Adrenal gland (tissue), 5 donors: ENCODE results near the gene BTBD1.

ENCODE experiments used
- POLR2A ChIP-seq, 2 donors: fragments of 450-650 bp; IDR thresholded peaks; one replicate each; pipeline ENCODE4 v1.6.1; 2017; ENCODE audit warnings: antibody characterized with exemption in 2 of 2, mild to moderate bottlenecking in 2 of 2, moderate library complexity in 1 of 2
- TF ChIP-seq, protein P1 (sequence below), 6 experiments: fragments of 450-650 bp in 4 of 6; fragments of 200-600 bp in 2 of 6; sonication (generic) in 1 of 6; IDR thresholded peaks; 1 replicate in 5 of 6; 2 replicates in 1 of 6; pipeline versions ENCODE4 v1.5.1 to v1.8.0; 2016 to 2021; ENCODE audit warnings: antibody characterized with exemption in 6 of 6, mild to moderate bottlenecking in 2 of 6, moderate library complexity in 1 of 6
- donor health status: DM: no; HTN: no; CAD: no.

- TF ChIP-seq, protein P1, sequence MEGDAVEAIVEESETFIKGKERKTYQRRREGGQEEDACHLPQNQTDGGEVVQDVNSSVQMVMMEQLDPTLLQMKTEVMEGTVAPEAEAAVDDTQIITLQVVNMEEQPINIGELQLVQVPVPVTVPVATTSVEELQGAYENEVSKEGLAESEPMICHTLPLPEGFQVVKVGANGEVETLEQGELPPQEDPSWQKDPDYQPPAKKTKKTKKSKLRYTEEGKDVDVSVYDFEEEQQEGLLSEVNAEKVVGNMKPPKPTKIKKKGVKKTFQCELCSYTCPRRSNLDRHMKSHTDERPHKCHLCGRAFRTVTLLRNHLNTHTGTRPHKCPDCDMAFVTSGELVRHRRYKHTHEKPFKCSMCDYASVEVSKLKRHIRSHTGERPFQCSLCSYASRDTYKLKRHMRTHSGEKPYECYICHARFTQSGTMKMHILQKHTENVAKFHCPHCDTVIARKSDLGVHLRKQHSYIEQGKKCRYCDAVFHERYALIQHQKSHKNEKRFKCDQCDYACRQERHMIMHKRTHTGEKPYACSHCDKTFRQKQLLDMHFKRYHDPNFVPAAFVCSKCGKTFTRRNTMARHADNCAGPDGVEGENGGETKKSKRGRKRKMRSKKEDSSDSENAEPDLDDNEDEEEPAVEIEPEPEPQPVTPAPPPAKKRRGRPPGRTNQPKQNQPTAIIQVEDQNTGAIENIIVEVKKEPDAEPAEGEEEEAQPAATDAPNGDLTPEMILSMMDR (IDR thresholded peaks at IDR 0.05): no peak
- peak; percentile 37 to 53 for TF ChIP-seq POLR2A (IDR thresholded peaks at IDR 0.05)
These were observed 25.4 kb upstream of the BTBD1 start for GRCh38 chr15:83092309-83092976.
